Coronary artery (tissue), 2 donors: ENCODE data around the gene SIGLECL1.

Source experiments
- DNase-seq: peaks from one replicate; pipeline ENCODE4 v3.0.0-alpha.2; 2017; ENCODE audit warnings: low spot score
- H3K27ac ChIP-seq, 2 donors: fragments of 200-600 bp; sonication (generic); one replicate each; pipeline ENCODE4 v1.5.1; 2016 to 2019
- H3K4me3 ChIP-seq: fragments of 200-600 bp; sonication (generic); 2 replicates; pipeline ENCODE4 v1.5.1; 2016; ENCODE audit warnings: mild to moderate bottlenecking, moderate library complexity
- CTCF ChIP-seq: fragments of 200-600 bp; sonication (generic); IDR thresholded peaks from one replicate; pipeline ENCODE4 v1.5.1; 2019; ENCODE audit warnings: antibody characterized with exemption

The SIGLECL1 gene

GRCh38 chr19:51296336-51297093 is 45.6 kb downstream of the SIGLECL1 start:
- DNase-seq: no peak
- Histone ChIP-seq H3K27ac (no peak overlapping the region), H3K4me3 (no peak overlapping the region)
- TF ChIP-seq CTCF: no peak

- H3K27ac ChIP-seq: no peak overlapping the region
- DNase-seq: no peak
- H3K4me3 ChIP-seq: no peak overlapping the region
- no peak for TF ChIP-seq CTCF
Observed at GRCh38 chr19:51297406-51297805, 46.5 kb downstream of the SIGLECL1 start.

GRCh38 chr19:51301266-51301665 is 50.4 kb downstream of the SIGLECL1 start:
- DNase-seq: no peak
- no peak overlapping the region for H3K4me3 ChIP-seq
- TF ChIP-seq CTCF: no peak
- no peak overlapping the region for H3K27ac ChIP-seq

- H3K27ac ChIP-seq: no peak overlapping the region
- peak; percentile 57 for DNase-seq
- no peak for TF ChIP-seq CTCF
- H3K4me3 ChIP-seq: no peak overlapping the region
Observed at GRCh38 chr19:51305479-51305878, 54.6 kb downstream of the SIGLECL1 start.

GRCh38 chr19:51311351-51312257 is 60.7 kb downstream of the SIGLECL1 start, which contains the start of gene IGLON5:
Gene IGLON5 (plus strand): TSS chr19:51311644. CDS start chr19:51311848, 204 bp downstream.
- H3K27ac ChIP-seq: no peak within 1 kb of the TSS
- no peak within 1 kb of the TSS for H3K4me3 ChIP-seq
- no peak for TF ChIP-seq CTCF
- DNase-seq: no peak

GRCh38 chr19:51316688-51317087 is 65.8 kb downstream of the SIGLECL1 start:
- no peak for TF ChIP-seq CTCF
- Histone ChIP-seq H3K4me3 (no peak overlapping the region), H3K27ac (no peak overlapping the region)
- no peak for DNase-seq
